Glomerular endothelial cell (primary cell): Measurements from ENCODE around the gene PKN3. TPM values are rescaled to one million over a fixed set of nuclear protein-coding genes. Genes with fewer than 3 reads are reported as not detected.

Experiments
- DNase-seq: peaks from one replicate; pipeline ENCODE4 v3.0.0-alpha.2; 2011; ENCODE audit warnings: low read depth, low spot score; ENCODE audit errors: extremely low read depth
- total RNA-seq: library from RNA; depleted of rRNA; stranded (reverse); fragments of >200 nt; gene quantifications from 2 replicates; pipeline ENCODE4 v1.2.3, GENCODE V29; 2015

Gene PKN3
- total RNA-seq, 1 donor from 2014 or later, result 14.8 TPM

- no peak for DNase-seq
Observed at GRCh38 chr9:128715436-128715750, 13.1 kb downstream of the PKN3 start.

DNA sequence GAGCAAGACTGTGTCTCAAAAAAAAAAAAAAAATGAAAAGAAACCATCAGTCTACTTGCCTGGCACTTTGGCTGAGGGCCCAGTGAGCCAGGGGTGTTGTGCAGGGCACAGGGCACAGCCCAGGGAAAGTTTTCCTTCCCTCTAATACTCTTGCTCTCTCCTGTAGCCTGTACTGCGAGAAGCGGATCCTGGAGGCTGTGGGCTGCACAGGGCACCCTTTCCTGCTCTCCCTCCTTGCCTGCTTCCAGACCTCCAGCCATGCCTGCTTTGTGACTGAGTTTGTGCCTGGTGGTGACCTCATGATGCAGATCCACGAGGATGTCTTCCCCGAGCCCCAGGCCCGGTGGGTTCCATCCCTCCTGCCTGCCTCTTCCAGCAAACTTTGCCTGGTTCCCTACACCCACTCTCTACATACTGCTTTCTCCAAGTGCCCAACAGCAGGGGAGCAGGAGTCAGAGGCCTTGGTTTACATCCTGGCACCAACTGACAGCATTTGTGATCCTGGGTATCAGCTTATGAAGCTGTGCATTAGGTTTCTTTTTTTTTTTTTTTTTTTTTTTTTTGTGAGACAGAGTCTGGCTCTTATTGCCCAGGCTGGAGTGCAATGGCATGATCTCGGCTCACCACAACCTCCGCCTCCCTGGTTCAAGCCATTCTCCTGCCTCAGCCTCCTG, 14.4 kb downstream of the PKN3 start:
- DNase-seq, result no peak

- no peak for DNase-seq
Observed at GRCh38 chr9:128718047-128718446, 15.7 kb downstream of the PKN3 start.

DNA sequence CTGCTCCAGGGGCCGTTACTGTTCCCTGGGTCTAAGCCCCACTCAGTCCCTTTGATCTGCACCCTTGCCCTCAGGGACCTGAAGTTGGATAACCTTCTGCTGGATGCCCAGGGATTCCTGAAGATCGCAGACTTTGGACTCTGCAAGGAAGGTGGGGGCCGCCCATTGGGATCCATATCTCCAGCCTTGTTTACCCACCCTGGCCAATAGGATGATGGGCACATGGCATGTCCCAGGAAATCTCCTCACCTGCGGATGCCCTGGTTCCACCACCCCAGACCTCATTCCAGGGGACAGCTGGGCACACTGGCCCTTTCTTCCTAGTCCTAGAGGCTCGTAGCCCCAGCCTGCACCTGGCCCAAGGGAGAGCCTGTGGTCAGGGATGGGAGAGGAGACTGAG, 16.2 kb downstream of the PKN3 start:
- DNase-seq, result no peak

GRCh38 chr9:128719919-128720605, 17.8 kb downstream of the PKN3 start:
- DNase-seq, result no peak

DNA sequence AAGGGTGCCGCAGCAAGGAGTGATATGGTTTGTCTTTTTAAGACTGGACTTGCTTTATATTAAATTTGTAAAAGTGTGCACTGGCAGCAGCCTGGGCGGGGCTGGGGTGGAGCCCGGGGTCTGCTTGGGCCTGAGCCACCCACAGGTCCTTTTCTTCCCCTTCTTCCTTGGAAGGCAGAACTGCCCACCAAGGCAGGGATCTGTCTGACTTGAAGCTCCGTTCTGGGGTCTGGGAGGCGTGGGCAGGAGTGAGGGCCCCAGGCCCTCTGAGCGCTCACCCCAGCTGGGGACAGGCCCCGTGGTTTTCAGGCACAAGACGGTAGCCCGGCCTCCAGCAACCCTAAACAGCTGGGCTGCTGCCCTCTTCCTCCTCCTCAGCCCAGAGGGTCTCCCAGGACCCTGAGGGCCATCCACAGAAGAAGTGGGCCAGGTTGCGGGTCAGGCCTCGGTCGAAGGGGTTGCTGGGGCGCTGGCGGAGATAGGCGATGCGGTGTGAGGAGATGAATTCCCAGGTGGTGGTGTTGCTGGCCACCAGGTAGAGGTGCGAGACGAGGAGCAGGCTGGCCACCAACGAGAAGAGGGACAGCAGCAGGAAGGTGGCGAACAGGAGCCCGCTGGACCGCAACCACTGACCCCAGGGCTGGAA, 18.7 kb downstream of the PKN3 start:
- DNase-seq, result no peak

GRCh38 chr9:128721487-128722010, 19.2 kb downstream of the PKN3 start:
- no peak for DNase-seq

GRCh38 chr9:128722380-128723351, 20.4 kb downstream of the PKN3 start:
- DNase-seq, result no peak

DNA sequence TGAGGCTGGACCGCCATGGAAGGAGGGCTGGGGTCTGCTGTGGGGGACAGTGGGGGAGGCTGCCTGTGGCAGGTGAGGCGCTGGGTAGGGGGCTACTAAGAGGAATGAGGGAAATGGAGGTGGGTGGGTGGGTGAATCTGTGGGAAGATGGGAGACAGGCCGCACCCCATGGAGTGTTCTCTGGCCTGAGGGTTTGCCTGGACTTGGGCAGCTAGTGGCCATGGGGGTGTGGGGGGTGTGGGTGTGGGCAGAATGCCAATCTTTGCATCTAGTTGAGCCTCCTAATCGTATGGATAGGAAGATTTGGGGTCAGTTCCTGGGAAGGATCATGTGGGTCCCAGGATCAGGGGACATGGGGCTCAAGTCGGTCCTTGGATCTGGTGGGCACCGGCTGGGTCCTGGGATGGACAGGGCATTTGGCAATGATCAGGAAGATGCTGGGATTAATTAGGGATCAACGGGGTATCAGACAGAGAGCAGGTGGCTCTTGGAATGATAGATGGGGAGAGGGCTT, 21.1 kb downstream of the PKN3 start:
- DNase-seq, result no peak

- DNase-seq, result peak; percentile 48
Observed at GRCh38 chr9:128723866-128724743, 21.8 kb downstream of the PKN3 start, which contains the start of gene ZDHHC12. ZDHHC12 (minus strand) TSS chr9:128724127; CDS start chr9:128724093, 34 bp downstream.

GRCh38 chr9:128724744-128725211, 22.5 kb downstream of the PKN3 start:
- DNase-seq, result peak; percentile 31

GRCh38 chr9:128727640-128728248, 25.4 kb downstream of the PKN3 start:
- no peak for DNase-seq

DNA sequence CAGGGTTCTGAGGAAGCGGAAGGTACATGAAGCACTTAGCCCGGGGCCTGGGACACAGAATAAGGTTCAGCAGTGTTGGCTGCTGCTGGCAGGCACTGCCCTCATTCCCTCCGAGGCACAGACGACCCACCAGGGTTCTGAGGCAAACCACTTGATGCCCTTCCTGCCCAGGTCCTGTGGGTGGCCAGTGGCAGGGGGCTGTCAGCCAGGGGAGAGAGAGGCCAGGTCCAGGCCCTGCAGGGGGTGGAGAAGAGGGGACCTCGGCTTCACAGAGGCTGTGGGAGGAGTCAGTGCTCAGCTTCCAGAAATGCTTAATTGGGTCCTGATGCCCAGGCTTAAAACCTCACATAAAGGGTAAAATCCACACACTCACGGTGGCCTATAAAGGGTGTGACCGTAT, 26.0 kb downstream of the PKN3 start:
- no peak for DNase-seq

GRCh38 chr9:128729302-128729701, 27.0 kb downstream of the PKN3 start:
- no peak for DNase-seq

- DNase-seq, result no peak
Observed at GRCh38 chr9:128729766-128730517, 27.6 kb downstream of the PKN3 start.

- DNase-seq, result no peak
Observed at GRCh38 chr9:128731093-128731492, 28.8 kb downstream of the PKN3 start.

DNA sequence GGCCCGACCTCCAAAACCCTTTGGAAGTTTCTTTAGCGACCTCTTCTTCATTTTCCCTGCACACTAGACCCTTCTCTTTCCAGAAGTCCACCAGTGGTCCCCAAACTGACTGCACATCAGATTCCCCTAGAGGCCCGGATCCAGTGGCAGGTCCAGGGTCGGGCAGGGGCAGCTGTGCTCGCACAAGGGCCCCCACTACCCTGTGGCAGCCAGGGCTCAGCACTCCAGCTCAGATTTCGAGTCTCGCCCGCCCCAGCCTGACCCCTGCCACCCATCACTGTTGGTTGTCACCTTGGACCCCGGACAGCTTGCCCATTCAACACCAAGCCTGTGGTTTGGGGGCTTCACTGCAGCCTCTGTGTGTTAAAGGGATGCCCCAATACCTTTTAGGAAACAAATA, 29.4 kb downstream of the PKN3 start:
- DNase-seq, result no peak

GRCh38 chr9:128732576-128732975, 30.3 kb downstream of the PKN3 start:
- DNase-seq, result no peak
